OCI-LY1 (cell line): ENCODE data around the gene ASB9.

Source experiments
- H2AFZ ChIP-seq: fragments of 200-600 bp; sonication (generic), shearing (Covaris generic); 2 replicates; pipeline ENCODE4 v1.6.0; 2014; ENCODE audit warnings: antibody characterized with exemption, mild to moderate bottlenecking, low read length
- H3F3A ChIP-seq: fragments of 200-600 bp; sonication (generic), shearing (Covaris generic); 2 replicates; pipeline ENCODE4 v1.6.0; 2014; ENCODE audit warnings: mild to moderate bottlenecking, antibody characterized with exemption, low read length, moderate library complexity; ENCODE audit not compliant: insufficient read depth
- H3K27ac ChIP-seq: fragments of 200-600 bp; sonication (generic); 2 replicates; pipeline ENCODE4 v1.5.1; 2014; ENCODE audit warnings: low read length, mixed run types, mild to moderate bottlenecking, low read depth; ENCODE audit not compliant: poor library complexity, severe bottlenecking
- H3K27me3 ChIP-seq: fragments of 200-600 bp; sonication (generic); 2 replicates; pipeline ENCODE4 v1.6.0; 2014; ENCODE audit warnings: antibody characterized with exemption, mild to moderate bottlenecking, low read length, moderate library complexity; ENCODE audit not compliant: insufficient read depth
- H3K36me3 ChIP-seq: fragments of 200-600 bp; sonication (generic); 2 replicates; pipeline ENCODE4 v1.6.1; 2014; ENCODE audit warnings: mild to moderate bottlenecking, antibody characterized with exemption, low read length, moderate library complexity, mixed read lengths; ENCODE audit not compliant: insufficient read depth
- H3K4me1 ChIP-seq: fragments of 200-600 bp; sonication (generic); 2 replicates; pipeline ENCODE4 v1.5.1; 2014; ENCODE audit warnings: mild to moderate bottlenecking, low read length, moderate library complexity; ENCODE audit not compliant: insufficient read depth, severe bottlenecking
- H3K4me2 ChIP-seq: fragments of 200-600 bp; sonication (generic), shearing (Covaris generic); 2 replicates; pipeline ENCODE4 v1.6.1; 2014; ENCODE audit warnings: low read length
- H3K4me3 ChIP-seq: fragments of 200-600 bp; sonication (generic); 2 replicates; pipeline ENCODE4 v1.5.1; 2014; ENCODE audit warnings: low read length, low read depth, mild to moderate bottlenecking, mixed read lengths; ENCODE audit not compliant: poor library complexity, severe bottlenecking
- H3K79me2 ChIP-seq: fragments of 200-600 bp; shearing (Covaris generic); 2 replicates; pipeline ENCODE4 v1.6.1; 2016; ENCODE audit warnings: mixed run types, low read length, mixed read lengths; ENCODE audit not compliant: insufficient read depth
- H3K9ac ChIP-seq: fragments of 200-600 bp; sonication (generic), shearing (Covaris generic); 2 replicates; pipeline ENCODE4 v1.6.1; 2014; ENCODE audit warnings: mild to moderate bottlenecking, low read length, mixed read lengths
- H3K9me2 ChIP-seq: fragments of 200-600 bp; sonication (generic), shearing (Covaris generic); 2 replicates; pipeline ENCODE4 v1.6.1; 2014; ENCODE audit warnings: low read depth, mild to moderate bottlenecking, low read length, mixed read lengths
- H3K9me3 ChIP-seq: fragments of 200-600 bp; shearing (Covaris generic); 2 replicates; pipeline ENCODE4 v1.6.1; 2014; ENCODE audit warnings: low read length, mixed read lengths
- H4K20me1 ChIP-seq: fragments of 200-600 bp; sonication (generic), shearing (Covaris generic); 2 replicates; pipeline ENCODE4 v1.6.0; 2016; ENCODE audit warnings: mild to moderate bottlenecking, low read length; ENCODE audit not compliant: insufficient read depth
- EZH2 ChIP-seq: fragments of 200-600 bp; sonication (generic), shearing (Covaris generic); IDR thresholded peaks from 2 replicates; pipeline ENCODE4 v1.8.0; 2017; ENCODE audit warnings: borderline replicate concordance, mixed run types, mild to moderate bottlenecking, antibody characterized with exemption, low read length, moderate library complexity, mixed read lengths
- TF ChIP-seq, protein P1 (sequence below): fragments of 200-600 bp; sonication (generic), shearing (Covaris generic); IDR thresholded peaks from 2 replicates; pipeline ENCODE4 v1.5.1; 2017; ENCODE audit warnings: mild to moderate bottlenecking, antibody characterized with exemption, low read length, moderate library complexity, mixed read lengths

Gene ASB9, protein sequence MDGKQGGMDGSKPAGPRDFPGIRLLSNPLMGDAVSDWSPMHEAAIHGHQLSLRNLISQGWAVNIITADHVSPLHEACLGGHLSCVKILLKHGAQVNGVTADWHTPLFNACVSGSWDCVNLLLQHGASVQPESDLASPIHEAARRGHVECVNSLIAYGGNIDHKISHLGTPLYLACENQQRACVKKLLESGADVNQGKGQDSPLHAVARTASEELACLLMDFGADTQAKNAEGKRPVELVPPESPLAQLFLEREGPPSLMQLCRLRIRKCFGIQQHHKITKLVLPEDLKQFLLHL

DNA sequence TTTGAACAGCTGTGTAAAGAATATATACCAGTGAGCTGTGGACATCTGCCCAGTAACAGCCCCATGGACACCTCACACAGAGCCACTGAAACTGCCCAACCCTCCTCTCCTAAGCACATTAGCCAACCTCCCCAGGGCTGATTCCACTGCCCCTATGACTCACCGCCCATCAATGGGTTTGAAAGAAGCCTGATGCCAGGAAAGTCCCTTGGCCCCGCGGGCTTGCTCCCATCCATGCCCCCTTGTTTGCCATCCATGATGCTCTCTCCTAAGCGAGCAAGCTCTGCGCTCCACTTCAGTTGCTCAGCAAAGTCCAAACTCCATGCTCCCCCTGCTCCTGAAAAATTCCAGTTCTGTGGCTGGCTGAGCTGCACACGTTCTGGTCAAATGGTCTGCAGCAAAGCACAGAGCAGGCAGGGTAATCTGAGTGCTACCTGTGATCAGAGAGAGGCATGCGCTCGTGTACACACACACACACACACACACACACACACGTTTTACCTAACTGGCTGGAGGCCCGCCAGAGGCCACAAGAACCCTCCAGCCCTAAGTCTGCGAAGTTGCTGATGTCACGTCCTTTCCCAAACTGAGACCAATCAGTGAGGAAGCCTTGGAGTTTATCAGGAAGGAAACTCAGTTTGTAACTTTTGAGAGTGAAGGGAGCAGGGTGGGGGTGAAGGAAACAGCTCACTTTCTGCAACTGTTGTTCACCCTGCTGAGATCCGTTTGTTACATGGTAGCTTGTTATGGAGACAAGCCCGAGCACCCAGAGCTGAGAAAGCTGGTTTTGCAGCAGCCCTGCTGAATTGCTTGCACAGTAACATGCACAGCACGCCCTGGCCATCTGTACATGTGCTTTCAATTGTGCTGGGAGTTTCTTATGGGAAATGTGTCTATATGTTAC is at the start of gene ASB9:
Gene ASB9, minus strand, starts transcription at position 466 of the 904 bp plus-strand sequence. Its CDS starts 209 bp downstream, at position 257.
- no peak within 1 kb of the TSS for H3K4me2 ChIP-seq
- H3K4me3 ChIP-seq, result no peak within 1 kb of the TSS
- TF ChIP-seq EZH2, result no peak
- TF ChIP-seq, protein P1, sequence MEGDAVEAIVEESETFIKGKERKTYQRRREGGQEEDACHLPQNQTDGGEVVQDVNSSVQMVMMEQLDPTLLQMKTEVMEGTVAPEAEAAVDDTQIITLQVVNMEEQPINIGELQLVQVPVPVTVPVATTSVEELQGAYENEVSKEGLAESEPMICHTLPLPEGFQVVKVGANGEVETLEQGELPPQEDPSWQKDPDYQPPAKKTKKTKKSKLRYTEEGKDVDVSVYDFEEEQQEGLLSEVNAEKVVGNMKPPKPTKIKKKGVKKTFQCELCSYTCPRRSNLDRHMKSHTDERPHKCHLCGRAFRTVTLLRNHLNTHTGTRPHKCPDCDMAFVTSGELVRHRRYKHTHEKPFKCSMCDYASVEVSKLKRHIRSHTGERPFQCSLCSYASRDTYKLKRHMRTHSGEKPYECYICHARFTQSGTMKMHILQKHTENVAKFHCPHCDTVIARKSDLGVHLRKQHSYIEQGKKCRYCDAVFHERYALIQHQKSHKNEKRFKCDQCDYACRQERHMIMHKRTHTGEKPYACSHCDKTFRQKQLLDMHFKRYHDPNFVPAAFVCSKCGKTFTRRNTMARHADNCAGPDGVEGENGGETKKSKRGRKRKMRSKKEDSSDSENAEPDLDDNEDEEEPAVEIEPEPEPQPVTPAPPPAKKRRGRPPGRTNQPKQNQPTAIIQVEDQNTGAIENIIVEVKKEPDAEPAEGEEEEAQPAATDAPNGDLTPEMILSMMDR, result no peak
- H3K27ac ChIP-seq, result no peak within 1 kb of the TSS
- no peaks in the 10 kb centered on the region for H3K4me1 ChIP-seq
- no peak within 1 kb of the TSS for H2AFZ ChIP-seq
- no peaks in the 10 kb centered on the region for H3F3A ChIP-seq
- H4K20me1 ChIP-seq, result no peaks in the 10 kb centered on the region
- no peak within 1 kb of the TSS for H3K9ac ChIP-seq
- H3K27me3 ChIP-seq, result no peaks in the 10 kb centered on the region
- no peaks in the 10 kb centered on the region for H3K9me2 ChIP-seq
- H3K36me3 ChIP-seq, result no peaks in the 10 kb centered on the region
- no peaks in the 10 kb centered on the region for H3K79me2 ChIP-seq
- H3K9me3 ChIP-seq, result no peaks in the 10 kb centered on the region

DNA sequence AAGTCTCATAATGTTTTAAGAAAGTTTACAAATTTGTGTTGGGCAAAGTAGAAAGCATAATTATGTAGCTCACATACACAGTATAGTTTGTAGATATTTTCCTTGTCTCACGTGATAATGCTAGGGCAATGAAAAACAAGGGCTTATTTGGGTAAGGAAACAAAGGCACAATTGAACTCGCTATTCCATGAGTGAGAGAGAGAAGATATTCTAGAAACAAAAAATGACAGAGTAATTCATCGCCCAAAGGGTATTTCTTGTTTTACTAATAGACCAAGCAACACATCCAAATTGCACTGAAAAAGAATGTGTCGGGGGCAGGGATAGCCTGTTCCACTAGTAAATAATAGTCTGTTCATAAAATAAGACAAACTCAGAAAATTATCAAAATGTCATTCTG is 49.2 kb upstream of the ASB9 start:
- TF ChIP-seq EZH2, result no peak
- TF ChIP-seq, protein P1, result no peak
- no peaks in the 10 kb centered on the region for H3K9me3 ChIP-seq
- H3K9ac ChIP-seq, result no peak overlapping the region
- no peaks in the 10 kb centered on the region for H3K27me3 ChIP-seq
- no peak overlapping the region for H2AFZ ChIP-seq
- H4K20me1 ChIP-seq, result no peaks in the 10 kb centered on the region
- H3K9me2 ChIP-seq, result no peaks in the 10 kb centered on the region
- no peaks in the 10 kb centered on the region for H3K79me2 ChIP-seq
- peaks cover 16% of the 10 kb centered on the region; the same call in 1 of the 2 replicates for H3K36me3 ChIP-seq
- H3K4me2 ChIP-seq, result no peak overlapping the region
- H3K4me3 ChIP-seq, result no peak overlapping the region
- no peak overlapping the region for H3K27ac ChIP-seq
- no peaks in the 10 kb centered on the region for H3K4me1 ChIP-seq
- no peaks in the 10 kb centered on the region for H3F3A ChIP-seq

DNA sequence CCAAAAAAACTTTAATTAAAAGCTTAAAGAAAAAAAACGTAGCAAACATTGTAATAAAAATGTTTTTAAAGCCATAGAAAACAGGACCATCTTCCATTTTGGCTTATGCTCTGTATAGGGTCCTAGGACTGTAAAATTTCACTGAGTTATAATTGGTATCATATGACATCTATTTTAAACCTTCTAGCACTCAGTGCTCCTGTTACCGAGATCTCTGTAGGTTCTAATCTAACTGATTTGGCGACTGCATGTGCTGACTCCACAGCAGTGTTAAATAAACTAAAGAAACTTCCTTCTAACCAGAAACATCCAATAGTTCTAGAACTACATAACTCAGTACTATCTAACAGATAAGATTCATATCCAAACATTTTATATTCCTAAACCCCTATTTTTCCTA is 45.6 kb upstream of the ASB9 start, which contains the start of gene ASB11:
Gene ASB11, minus strand, starts transcription at position 132 of the 400 bp plus-strand sequence. Its CDS starts 35 bp downstream, at position 97.
- H3K79me2 ChIP-seq, result no peaks in the 10 kb centered on the region
- no peaks in the 10 kb centered on the region for H3K9me2 ChIP-seq
- H2AFZ ChIP-seq, result no peak within 1 kb of the TSS
- H3K36me3 ChIP-seq, result no peaks in the 10 kb centered on the region
- no peaks in the 10 kb centered on the region for H3F3A ChIP-seq
- H3K9me3 ChIP-seq, result no peaks in the 10 kb centered on the region
- no peak within 1 kb of the TSS for H3K9ac ChIP-seq
- TF ChIP-seq EZH2, result no peak
- TF ChIP-seq, protein P1, result no peak
- H3K27ac ChIP-seq, result no peak within 1 kb of the TSS
- no peak within 1 kb of the TSS for H3K4me2 ChIP-seq
- H3K27me3 ChIP-seq, result no peaks in the 10 kb centered on the region
- no peak within 1 kb of the TSS for H3K4me3 ChIP-seq
- H4K20me1 ChIP-seq, result no peaks in the 10 kb centered on the region
- no peaks in the 10 kb centered on the region for H3K4me1 ChIP-seq
